Skin epidermis (tissue), 12 donors: Measurements from ENCODE around the gene AKR1D1.

Experiments
- H3K27ac ChIP-seq, 21 experiments: fragments of 200-600 bp; sonication (generic) in 11 of 21; one replicate each; pipeline ENCODE4 v1.5.0; 2020; ENCODE audit warnings: mild to moderate bottlenecking in 3 of 21, inconsistent platforms in 2 of 21, moderate library complexity in 2 of 21
- H3K4me3 ChIP-seq, 7 experiments: fragments of 200-600 bp; sonication (generic) in 2 of 7; one replicate each; pipeline ENCODE4 v1.5.0; 2020; ENCODE audit warnings: inconsistent platforms in 2 of 7, mild to moderate bottlenecking in 2 of 7, moderate library complexity in 1 of 7

AKR1D1 gene

GRCh38 chr7:138157702-138158101, 81.4 kb downstream of the AKR1D1 start:
- H3K4me3 ChIP-seq: no peak overlapping the region
- no peak overlapping the region for H3K27ac ChIP-seq

GRCh38 chr7:138158739-138159528, 82.7 kb downstream of the AKR1D1 start:
- Histone ChIP-seq H3K27ac (no peak overlapping the region), H3K4me3 (no peak overlapping the region)

- H3K4me3 ChIP-seq: no peak overlapping the region
Observed at GRCh38 chr7:138161600-138162081, 85.4 kb downstream of the AKR1D1 start.

GRCh38 chr7:138162236-138162635, 86.0 kb downstream of the AKR1D1 start:
- Histone ChIP-seq H3K27ac (no peak overlapping the region), H3K4me3 (no peak overlapping the region)

More at GRCh38 chr7:138161600-138162081, 85.4 kb downstream of the AKR1D1 start:
- H3K27ac ChIP-seq: no peak overlapping the region

GRCh38 chr7:138163800-138164199, 87.5 kb downstream of the AKR1D1 start:
- Histone ChIP-seq H3K27ac (no peak overlapping the region), H3K4me3 (no peak overlapping the region)

GRCh38 chr7:138164804-138165203, 88.5 kb downstream of the AKR1D1 start:
- no peak overlapping the region for H3K27ac ChIP-seq
- no peak overlapping the region for H3K4me3 ChIP-seq

- Histone ChIP-seq H3K27ac (no peak overlapping the region), H3K4me3 (no peak overlapping the region)
Observed at GRCh38 chr7:138166681-138167080, 90.4 kb downstream of the AKR1D1 start.

GRCh38 chr7:138167222-138167621, 91.0 kb downstream of the AKR1D1 start:
- H3K27ac ChIP-seq: no peak overlapping the region
- no peak overlapping the region for H3K4me3 ChIP-seq

- no peak overlapping the region for H3K4me3 ChIP-seq
- H3K27ac ChIP-seq: no peak overlapping the region
Observed at GRCh38 chr7:138167869-138168296, 91.6 kb downstream of the AKR1D1 start.
